Fibroblast of skin of left quadriceps (primary cell): ENCODE results near the gene UBXN6.

Experiments
- DNase-seq, 2 experiments: peaks; one replicate each; pipeline ENCODE4 v3.0.0-alpha.2; 2013; ENCODE audit warnings: low read depth in 2 of 2

Gene UBXN6

GRCh38 chr19:4403005-4403761 is 54.4 kb downstream of the UBXN6 start:
- no peak for DNase-seq

GRCh38 chr19:4402171-4403004 is 55.2 kb downstream of the UBXN6 start, which contains the start of gene CHAF1A:
CHAF1A (plus strand) TSS chr19:4402640; CDS start chr19:4402763, 123 bp downstream.
- DNase-seq = peak; percentile 100

- DNase-seq = no peak
These were observed 55.8 kb downstream of the UBXN6 start for GRCh38 chr19:4401769-4402170.

DNA sequence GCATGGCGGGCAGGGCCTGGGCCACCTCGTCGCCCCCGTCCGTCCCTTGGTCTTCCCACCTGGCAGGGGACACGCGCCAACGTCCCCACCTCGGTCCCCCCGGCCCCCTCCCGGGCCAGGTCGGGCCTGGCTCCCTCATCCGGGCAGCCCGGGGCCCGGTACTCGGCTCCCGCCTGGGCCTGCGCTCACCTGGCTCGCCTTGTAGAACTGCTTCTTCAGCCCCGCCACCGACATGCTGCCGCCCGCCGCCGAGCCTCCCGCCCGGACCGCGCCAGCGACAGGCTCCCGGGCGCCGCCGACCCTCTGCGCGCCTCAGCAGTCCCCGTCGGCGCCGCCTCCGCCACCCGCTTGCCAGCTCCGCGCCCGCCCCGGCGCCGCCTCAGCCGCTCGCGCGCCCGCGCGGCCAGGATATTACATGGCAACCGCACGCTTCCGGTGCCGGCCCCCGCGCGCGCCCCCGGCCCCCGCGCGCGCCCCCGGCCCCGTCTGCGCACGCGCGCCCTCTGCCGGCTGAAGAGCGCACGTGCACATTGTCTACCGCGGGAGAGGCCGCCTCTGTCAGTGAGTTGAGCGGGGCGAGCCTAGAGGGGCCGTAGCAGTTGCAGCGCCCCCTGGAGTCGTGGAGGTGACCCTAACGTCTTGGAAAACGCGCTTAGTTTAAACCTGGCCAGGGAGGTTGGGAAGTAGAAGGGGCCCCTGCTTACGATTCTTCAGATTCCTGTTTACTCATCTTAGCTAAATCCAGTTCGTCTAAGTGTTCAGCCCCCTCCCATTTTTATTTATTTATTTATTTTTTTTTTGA is 57.3 kb downstream of the UBXN6 start, which contains the start of gene SH3GL1:
Gene SH3GL1, minus strand, starts transcription at position 413 of the 802 bp plus-strand sequence. Its CDS starts 179 bp downstream, at position 234.
- DNase-seq = peak; percentile 81

- DNase-seq = no peak
These were observed 57.8 kb downstream of the UBXN6 start for GRCh38 chr19:4399812-4400134.

- no peak for DNase-seq
These were observed 60.4 kb downstream of the UBXN6 start for GRCh38 chr19:4396949-4397783.
